Adrenal gland (tissue), 5 donors: ENCODE measurements around the gene SF3B1.

Experiments
- POLR2A ChIP-seq, 2 donors: fragments of 450-650 bp; IDR thresholded peaks; one replicate each; pipeline ENCODE4 v1.6.1; 2017; ENCODE audit warnings: antibody characterized with exemption in 2 of 2, mild to moderate bottlenecking in 2 of 2, moderate library complexity in 1 of 2
- TF ChIP-seq, protein P1 (sequence below), 6 experiments: fragments of 450-650 bp in 4 of 6; fragments of 200-600 bp in 2 of 6; sonication (generic) in 1 of 6; IDR thresholded peaks; 1 replicate in 5 of 6; 2 replicates in 1 of 6; pipeline versions ENCODE4 v1.5.1 to v1.8.0; 2016 to 2021; ENCODE audit warnings: antibody characterized with exemption in 6 of 6, mild to moderate bottlenecking in 2 of 6, moderate library complexity in 1 of 6
- donor health status: DM: no; HTN: no; CAD: no.

DNA sequence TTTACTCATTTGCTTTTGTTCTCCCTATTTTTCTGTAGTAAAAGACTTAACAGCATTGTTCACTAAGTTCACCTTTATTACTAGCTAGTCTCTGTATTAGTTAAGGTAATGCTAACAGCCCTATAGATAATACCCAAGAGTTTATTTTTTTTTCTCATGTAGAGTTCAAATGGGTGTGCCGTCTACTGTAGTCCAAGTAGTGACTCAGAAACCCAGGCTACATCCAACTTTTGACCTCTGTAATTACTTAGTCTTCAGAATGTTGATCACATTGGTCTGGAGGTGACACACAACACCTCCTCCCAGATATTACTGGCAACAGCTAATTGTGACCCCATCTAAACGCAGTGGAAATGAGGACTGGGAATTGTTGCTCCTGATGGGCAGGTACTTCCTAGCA lies 26.2 kb upstream of the SF3B1 start:
- no peak for TF ChIP-seq POLR2A (IDR thresholded peaks at IDR 0.05)
- TF ChIP-seq, protein P1, sequence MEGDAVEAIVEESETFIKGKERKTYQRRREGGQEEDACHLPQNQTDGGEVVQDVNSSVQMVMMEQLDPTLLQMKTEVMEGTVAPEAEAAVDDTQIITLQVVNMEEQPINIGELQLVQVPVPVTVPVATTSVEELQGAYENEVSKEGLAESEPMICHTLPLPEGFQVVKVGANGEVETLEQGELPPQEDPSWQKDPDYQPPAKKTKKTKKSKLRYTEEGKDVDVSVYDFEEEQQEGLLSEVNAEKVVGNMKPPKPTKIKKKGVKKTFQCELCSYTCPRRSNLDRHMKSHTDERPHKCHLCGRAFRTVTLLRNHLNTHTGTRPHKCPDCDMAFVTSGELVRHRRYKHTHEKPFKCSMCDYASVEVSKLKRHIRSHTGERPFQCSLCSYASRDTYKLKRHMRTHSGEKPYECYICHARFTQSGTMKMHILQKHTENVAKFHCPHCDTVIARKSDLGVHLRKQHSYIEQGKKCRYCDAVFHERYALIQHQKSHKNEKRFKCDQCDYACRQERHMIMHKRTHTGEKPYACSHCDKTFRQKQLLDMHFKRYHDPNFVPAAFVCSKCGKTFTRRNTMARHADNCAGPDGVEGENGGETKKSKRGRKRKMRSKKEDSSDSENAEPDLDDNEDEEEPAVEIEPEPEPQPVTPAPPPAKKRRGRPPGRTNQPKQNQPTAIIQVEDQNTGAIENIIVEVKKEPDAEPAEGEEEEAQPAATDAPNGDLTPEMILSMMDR (IDR thresholded peaks at IDR 0.05): no peak
